Measurements from ENCODE around the gene GBP4.

DNA sequence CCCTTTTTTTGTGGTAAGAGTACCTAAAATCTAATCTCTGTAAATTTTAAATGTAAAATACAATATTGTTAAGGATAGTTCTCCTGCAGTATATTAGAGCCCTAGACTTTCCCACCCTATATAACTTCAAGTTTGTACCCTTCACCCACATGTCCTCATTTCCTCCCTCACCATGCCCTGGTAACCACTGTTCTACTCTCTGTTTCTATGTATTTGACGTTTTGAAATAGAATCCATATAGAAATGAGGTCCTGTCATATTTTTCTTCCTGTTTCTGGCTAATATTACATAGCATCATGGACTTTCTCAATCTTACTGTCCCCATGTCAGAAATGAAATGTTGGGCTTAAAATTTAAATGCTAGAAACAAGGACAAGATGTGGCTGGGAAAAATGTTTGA lies 47.7 kb downstream of the GBP4 start:
- TF ChIP-seq CTCF (IDR thresholded peaks at IDR 0.05 in 8 of 11, conservative IDR thresholded peaks at IDR 0.05 in 3 of 11) (no peak), POLR2AphosphoS5 (IDR thresholded peaks at IDR 0.05) (no peak), POLR2A (IDR thresholded peaks at IDR 0.05) (no peak)

All from spleen (tissue), 7 donors.